Activated CD4-positive, alpha-beta T cell treated with anti-CD3 and anti-CD28 coated beads for 36 hours (primary cell): ENCODE data around the gene CPVL. TPM values are rescaled to one million over a fixed set of nuclear protein-coding genes. Genes with fewer than 3 reads are reported as not detected.

Experiments used
- ATAC-seq: fragments of 200-7000 bp; cut with Tn5 transposase; one replicate; pipeline ENCODE4 v1.10.0; 2021; ENCODE audit warnings: mild to moderate bottlenecking, moderate library complexity
- CTCF ChIA-PET: fragments of 350-600 bp; sonication (Branson Sonifier 250); formaldehyde crosslinking; loops from one replicate; lab custom pipeline; 2021; ENCODE audit warnings: antibody characterized with exemption; lab: Charles Lee
- POLR2A ChIA-PET: fragments of 350-600 bp; sonication (Branson Sonifier 250); formaldehyde crosslinking; loops from one replicate; lab custom pipeline; 2021; ENCODE audit warnings: antibody characterized with exemption, inconsistent platforms; lab: Charles Lee
- DNase-seq: peaks from one replicate; pipeline ENCODE4 v3.0.0-alpha.2; 2020
- H3K27ac Mint-ChIP-seq: one replicate; pipeline ENCODE4 v1.8.0; 2021; ENCODE audit warnings: mixed read lengths
- H3K27me3 Mint-ChIP-seq: one replicate; pipeline ENCODE4 v1.8.0; 2021; ENCODE audit warnings: mixed read lengths
- H3K36me3 Mint-ChIP-seq: one replicate; pipeline ENCODE4 v1.8.0; 2021; ENCODE audit warnings: low read depth, mixed read lengths
- H3K4me1 Mint-ChIP-seq: one replicate; pipeline ENCODE4 v1.8.0; 2021; ENCODE audit warnings: mixed read lengths
- H3K4me3 Mint-ChIP-seq: one replicate; pipeline ENCODE4 v1.8.0; 2021; ENCODE audit warnings: mild to moderate bottlenecking, moderate library complexity, mixed read lengths
- H3K9me3 Mint-ChIP-seq: one replicate; pipeline ENCODE4 v1.8.0; 2021; ENCODE audit warnings: low read depth, mixed read lengths
- intact Hi-C, 2 experiments: fragments of 100-400 bp; cut with DNase I in 1 of 2; cut with micrococcal nuclease in 1 of 2; formaldehyde crosslinking; loops; one replicate each; pipeline versions ENCODE4 v1.14.2 to v1.15.1; 2022 to 2024; cut with DNase I, micrococcal nuclease
- total RNA-seq, 2 experiments: library from RNA; stranded (reverse); gene quantifications; one replicate each; pipeline ENCODE4 v1.2.3, GENCODE V29; 2021

The CPVL gene
- total RNA-seq, 2 experiments from 2014 or later: not detected

DNA sequence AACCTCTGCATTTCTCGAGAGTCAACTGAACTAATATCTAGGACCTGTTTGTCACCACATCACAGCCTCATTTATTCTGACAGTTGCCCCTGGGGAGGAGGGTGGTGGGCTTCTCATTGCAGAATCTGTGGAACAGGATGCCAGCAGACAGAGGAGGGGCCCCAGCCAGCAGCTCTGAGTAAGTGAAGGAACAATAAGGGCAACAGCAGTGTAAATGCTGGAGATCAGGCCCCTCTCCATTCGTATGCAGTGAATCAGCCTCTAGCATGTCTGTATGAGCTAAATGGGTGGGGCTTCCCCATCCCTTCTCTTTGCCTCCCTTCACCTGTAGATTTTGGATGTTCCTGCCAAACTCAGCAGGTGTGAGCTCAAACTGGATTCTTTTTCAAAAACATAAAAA is 7.7 kb upstream of the CPVL start:
- peaks cover 4% of the 10 kb centered on the region for H3K27me3 Mint-ChIP-seq
- no peak overlapping the region for H3K4me3 Mint-ChIP-seq
- peaks cover 7% of the 10 kb centered on the region for H3K4me1 Mint-ChIP-seq
- POLR2A ChIA-PET: no interaction called here
- no peak overlapping the region for H3K27ac Mint-ChIP-seq
- DNase-seq (no peak), ATAC-seq (no peak)
- CTCF ChIA-PET: no interaction called here
- intact Hi-C loops: no loop called here
- no peaks in the 10 kb centered on the region for H3K9me3 Mint-ChIP-seq
- no peaks in the 10 kb centered on the region for H3K36me3 Mint-ChIP-seq

DNA sequence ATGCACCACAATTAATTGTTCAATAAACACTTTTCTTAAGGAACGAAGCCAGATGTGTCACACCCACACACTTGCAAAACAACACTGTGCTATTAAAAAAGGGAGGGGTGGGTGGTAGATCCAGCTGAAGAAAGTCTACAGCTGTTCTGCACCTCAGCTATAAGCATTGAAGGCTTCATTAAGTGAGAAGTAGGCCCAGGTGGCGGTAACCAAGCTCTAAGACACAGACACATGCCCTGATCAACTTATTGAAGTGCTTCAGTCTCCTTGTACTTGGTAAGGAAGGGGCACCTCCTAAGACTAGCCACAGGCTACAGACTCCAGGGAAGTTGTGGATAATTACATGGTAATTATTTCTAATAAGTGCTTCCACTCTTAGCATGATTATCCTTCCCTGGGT is 4.5 kb upstream of the CPVL start:
- DNase-seq (no peak), ATAC-seq (no peak)
- CTCF ChIA-PET: interaction anchor here (0.6 to 0.8 kb wide), 2 partner anchors 261 to 771 kb away, joined by 3 read pairs; no protein-coding TSS in a partner anchor
- Mint-ChIP-seq H3K4me1 (peaks cover 5% of the 10 kb centered on the region), H3K27ac (no peak overlapping the region), H3K27me3 (peaks cover 19% of the 10 kb centered on the region), H3K4me3 (no peak overlapping the region), H3K36me3 (no peaks in the 10 kb centered on the region), H3K9me3 (no peaks in the 10 kb centered on the region)
- intact Hi-C loops: no loop called here
- POLR2A ChIA-PET: no interaction called here

DNA sequence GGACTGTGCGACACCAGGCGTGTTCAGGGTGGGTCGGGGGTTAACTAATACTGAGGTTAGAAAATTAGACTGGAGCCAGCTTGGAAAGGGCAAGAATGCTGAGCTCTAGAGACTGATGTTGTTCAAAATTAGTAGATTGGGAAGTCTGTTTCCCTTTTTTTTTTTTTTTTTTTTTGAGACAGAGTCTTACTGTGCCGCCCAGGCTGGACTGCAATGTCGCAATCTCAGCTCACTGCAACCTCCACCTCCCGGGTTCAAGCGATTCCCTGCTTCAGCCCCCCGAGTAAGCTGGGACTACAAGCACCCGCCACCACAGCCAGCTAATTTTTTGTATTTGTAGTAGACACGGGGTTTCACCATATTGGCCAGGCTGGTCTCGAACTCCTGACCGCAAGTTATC is 2.7 kb upstream of the CPVL start:
- intact Hi-C loops: no loop called here
- CTCF ChIA-PET: interaction anchor here (0.8 kb wide), 1 partner anchor 56 kb away, joined by 4 read pairs; no protein-coding TSS in a partner anchor

DNA sequence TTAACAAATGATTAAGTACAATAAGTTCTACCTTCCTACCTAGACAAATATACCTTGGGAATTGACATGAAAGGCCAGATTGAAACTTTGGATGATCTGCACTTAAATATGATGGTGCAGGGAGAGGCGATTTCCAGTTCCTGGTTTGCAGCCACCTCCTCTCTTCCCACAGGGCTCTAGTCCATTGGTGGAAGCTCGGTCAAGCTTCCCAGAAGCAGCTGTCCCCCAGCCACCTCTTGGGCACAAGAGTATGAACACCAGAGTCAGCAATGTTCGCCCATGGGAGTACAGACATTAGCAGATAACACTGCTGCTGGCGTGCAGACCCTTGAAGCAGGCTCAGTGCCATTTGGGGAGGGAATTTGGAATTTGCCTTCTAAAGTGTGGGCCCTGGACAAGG is 1.5 kb upstream of the CPVL start:
- Mint-ChIP-seq H3K27me3 (peaks cover 30% of the 10 kb centered on the region), H3K4me3 (no peak overlapping the region), H3K36me3 (no peaks in the 10 kb centered on the region), H3K4me1 (peaks cover 6% of the 10 kb centered on the region), H3K27ac (no peak overlapping the region), H3K9me3 (no peaks in the 10 kb centered on the region)
- no peak for ATAC-seq
- intact Hi-C loops: no loop called here
- CTCF ChIA-PET: interaction anchor here (0.9 to 1.1 kb wide), 2 partner anchors 38 to 225 kb away, joined by 3 to 5 read pairs; no protein-coding TSS in a partner anchor
- POLR2A ChIA-PET: no interaction called here
- no peak for DNase-seq

More for the DNA sequence above, 2.7 kb upstream of the CPVL start:
- Mint-ChIP-seq H3K27me3 (peaks cover 27% of the 10 kb centered on the region), H3K36me3 (no peaks in the 10 kb centered on the region), H3K4me1 (peaks cover 6% of the 10 kb centered on the region), H3K9me3 (no peaks in the 10 kb centered on the region), H3K4me3 (no peak overlapping the region), H3K27ac (no peak overlapping the region)
- POLR2A ChIA-PET: no interaction called here
- DNase-seq (no peak), ATAC-seq (no peak)

DNA sequence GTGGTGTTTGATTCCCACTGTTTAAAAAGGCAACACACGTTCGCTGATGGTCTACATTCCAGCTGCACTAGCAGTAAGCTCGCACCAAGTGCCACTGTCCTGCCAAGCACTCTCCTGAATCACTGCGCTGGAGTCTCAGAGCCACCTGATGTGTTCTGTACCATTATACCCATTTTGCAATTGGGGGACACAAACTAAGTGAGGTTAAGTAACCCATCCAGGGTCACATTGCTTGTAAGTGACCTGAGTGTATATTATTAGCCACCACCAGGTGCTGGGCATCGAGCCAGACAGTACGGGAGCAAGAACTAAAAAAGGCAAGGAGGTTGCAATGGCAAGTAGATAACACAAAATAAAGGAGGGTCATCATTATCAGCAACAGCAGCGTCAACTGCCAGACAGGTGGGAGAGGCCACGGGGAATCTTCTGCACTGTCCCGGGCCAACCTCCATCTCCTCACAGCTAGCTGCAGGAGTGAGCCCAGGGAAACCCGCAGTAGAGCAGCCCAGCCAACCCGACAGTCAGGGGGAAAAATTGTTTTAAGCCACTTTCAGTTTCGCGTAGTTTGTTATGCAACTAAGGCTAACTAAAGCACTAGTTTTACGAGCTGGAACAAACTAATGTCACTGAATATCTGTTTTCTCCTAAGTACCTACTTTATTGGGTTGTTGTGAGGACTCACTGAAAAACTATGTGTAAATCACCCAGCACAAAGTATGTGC is 712 bp upstream of the CPVL start:
- ChIA-PET POLR2A (no interaction called here), CTCF (interaction anchor here (1.1 kb wide), 1 partner anchor 37 kb away, joined by 5 read pairs; no protein-coding TSS in a partner anchor)
- H3K36me3 Mint-ChIP-seq: no peaks in the 10 kb centered on the region
- ATAC-seq: no peak
- H3K4me3 Mint-ChIP-seq: no peak overlapping the region
- peaks cover 33% of the 10 kb centered on the region for H3K27me3 Mint-ChIP-seq
- intact Hi-C loops: no loop called here
- no peak for DNase-seq
- no peaks in the 10 kb centered on the region for H3K9me3 Mint-ChIP-seq
- H3K4me1 Mint-ChIP-seq: peaks cover 6% of the 10 kb centered on the region
- H3K27ac Mint-ChIP-seq: no peak overlapping the region

DNA sequence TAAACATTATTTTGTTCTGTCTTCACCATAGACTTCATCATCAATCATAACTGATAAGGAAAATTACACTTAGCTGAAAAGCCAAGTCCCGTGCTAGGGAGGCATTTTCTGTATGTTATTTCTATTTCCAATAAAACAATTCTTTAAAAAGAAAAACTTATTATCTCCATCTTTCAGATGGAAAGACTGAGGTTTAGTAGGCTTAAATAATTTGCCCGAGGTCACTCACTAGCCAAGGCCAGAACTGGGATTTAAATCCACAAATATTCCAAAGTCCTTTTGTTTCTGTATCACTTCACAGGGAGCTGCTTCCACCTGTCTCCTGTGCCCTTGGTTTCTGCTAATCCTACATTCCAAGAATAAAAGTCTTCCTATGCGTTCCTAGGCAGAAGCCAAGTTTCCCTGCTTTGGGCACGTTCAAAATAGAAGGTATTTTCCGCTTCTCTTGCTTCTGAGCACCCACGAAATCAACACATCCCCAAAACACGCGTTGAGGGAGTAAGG is 732 bp downstream of the CPVL start:
- ChIA-PET POLR2A (no interaction called here), CTCF (interaction anchor here (0.7 kb wide), 1 partner anchor 189 kb away, joined by 4 read pairs; no protein-coding TSS in a partner anchor)
- peaks cover 36% of the 10 kb centered on the region for H3K27me3 Mint-ChIP-seq
- no peak overlapping the region for H3K27ac Mint-ChIP-seq
- DNase-seq (no peak), ATAC-seq (no peak)
- peaks cover 6% of the 10 kb centered on the region for H3K4me1 Mint-ChIP-seq
- H3K9me3 Mint-ChIP-seq: no peaks in the 10 kb centered on the region
- intact Hi-C loops: no loop called here
- H3K36me3 Mint-ChIP-seq: no peaks in the 10 kb centered on the region
- H3K4me3 Mint-ChIP-seq: no peak overlapping the region

DNA sequence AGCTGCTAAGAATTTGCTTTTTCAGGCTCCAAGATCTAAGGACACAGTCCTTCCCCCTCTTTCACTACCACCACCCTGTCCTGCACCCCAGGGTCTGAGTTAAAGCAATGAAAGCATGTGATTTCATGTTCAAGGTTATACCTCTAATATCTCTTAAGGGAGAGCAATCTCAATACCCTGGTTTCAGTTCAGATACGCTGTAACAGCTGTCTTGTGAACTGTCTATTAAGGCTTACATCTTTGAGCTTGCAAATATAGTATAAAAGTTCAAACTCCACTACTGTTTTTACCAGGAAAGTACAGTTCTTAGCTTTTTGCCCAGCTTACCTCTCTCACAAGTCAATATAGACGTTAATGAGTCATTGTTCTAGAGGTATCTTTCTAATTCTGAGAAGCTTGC is 2.6 kb downstream of the CPVL start:
- Mint-ChIP-seq H3K4me1 (peaks cover 6% of the 10 kb centered on the region), H3K27me3 (peaks cover 37% of the 10 kb centered on the region), H3K27ac (no peak overlapping the region), H3K36me3 (no peaks in the 10 kb centered on the region), H3K4me3 (no peak overlapping the region), H3K9me3 (no peaks in the 10 kb centered on the region)
- ChIA-PET POLR2A (interaction anchor here (0.7 kb wide), 1 partner anchor 651 kb away, joined by 3 read pairs; no protein-coding TSS in a partner anchor), CTCF (interaction anchor here (0.5 to 1.4 kb wide), 2 partner anchors 116 to 265 kb away, joined by 3 to 5 read pairs; no protein-coding TSS in a partner anchor)
- intact Hi-C loops: no loop called here
- DNase-seq (no peak), ATAC-seq (peak; percentile 49)

DNA sequence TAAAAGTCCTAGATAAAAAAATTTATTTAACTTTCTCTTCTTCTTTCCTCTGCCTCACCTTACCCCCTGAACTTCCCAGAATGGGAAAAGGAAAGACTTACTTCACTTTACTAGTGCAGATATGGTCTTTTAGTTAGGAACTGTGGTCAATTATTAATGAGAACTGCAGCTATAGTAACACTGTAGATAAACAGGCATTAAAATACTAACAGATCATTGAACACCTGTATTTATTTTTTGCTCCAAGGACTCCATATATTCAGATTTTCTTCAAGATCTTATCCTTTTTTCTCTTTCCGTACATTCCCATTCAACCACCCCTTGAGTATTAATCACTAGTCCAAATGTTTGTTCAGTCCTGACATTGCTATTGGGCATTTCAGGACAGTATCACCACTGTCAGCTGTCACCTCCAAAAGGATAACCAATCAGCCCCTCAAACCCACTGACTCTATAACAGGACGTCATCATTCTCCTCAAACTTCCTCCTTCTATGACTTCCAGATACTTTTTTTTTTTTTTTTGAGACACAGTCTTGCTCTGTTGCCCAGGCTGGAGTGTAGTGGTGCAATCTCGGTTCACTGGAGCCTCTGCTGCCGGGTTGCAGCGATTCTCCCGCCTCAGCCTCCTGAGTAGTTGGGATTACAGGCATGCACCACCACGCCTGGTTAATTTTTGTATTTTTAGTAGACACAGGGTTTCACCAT is 4.2 kb downstream of the CPVL start:
- DNase-seq: no peak
- no peak overlapping the region for H3K4me3 Mint-ChIP-seq
- peaks cover 34% of the 10 kb centered on the region for H3K27me3 Mint-ChIP-seq
- intact Hi-C loops: no loop called here
- no peak overlapping the region for H3K27ac Mint-ChIP-seq
- POLR2A ChIA-PET: interaction anchor here (0.6 kb wide), 1 partner anchor 26 kb away, joined by 3 read pairs; no protein-coding TSS in a partner anchor
- peaks cover 6% of the 10 kb centered on the region for H3K4me1 Mint-ChIP-seq
- no peaks in the 10 kb centered on the region for H3K36me3 Mint-ChIP-seq
- CTCF ChIA-PET: interaction anchor here (1.0 kb wide), 1 partner anchor 208 kb away, joined by 3 read pairs; no protein-coding TSS in a partner anchor
- H3K9me3 Mint-ChIP-seq: no peaks in the 10 kb centered on the region
- no peak for ATAC-seq

DNA sequence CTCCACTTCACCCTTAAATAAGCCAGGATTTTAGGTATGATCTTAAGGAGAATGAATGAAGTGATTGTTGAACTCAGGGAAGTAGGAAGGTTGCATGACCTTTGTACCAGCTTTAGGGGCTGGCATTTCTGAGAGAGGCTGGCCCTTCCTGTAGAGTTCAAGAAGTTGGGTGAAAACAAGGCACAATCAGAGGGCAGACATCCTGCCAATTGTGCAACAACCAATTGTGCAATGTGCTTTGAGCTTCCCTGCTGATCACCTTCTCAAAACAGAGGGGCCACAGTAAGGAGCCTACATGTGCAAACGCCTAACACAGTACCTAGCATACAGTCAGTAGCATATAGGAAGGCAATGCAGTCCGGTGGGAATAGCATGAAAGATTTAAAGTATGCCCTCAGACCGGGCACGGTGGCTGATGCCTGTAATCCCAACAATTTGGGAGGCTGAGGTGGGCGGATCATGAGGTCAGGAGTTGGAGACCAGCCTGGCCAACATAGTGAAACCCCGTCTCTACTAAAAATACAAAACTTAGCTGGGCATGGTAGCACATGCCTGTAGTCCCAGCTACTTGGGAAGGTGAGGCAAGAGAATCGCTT is 5.4 kb downstream of the CPVL start:
- CTCF ChIA-PET: interaction anchor here (1.0 kb wide), 1 partner anchor 207 kb away, joined by 3 read pairs; no protein-coding TSS in a partner anchor
- H3K4me1 Mint-ChIP-seq: peaks cover 2% of the 10 kb centered on the region

DNA sequence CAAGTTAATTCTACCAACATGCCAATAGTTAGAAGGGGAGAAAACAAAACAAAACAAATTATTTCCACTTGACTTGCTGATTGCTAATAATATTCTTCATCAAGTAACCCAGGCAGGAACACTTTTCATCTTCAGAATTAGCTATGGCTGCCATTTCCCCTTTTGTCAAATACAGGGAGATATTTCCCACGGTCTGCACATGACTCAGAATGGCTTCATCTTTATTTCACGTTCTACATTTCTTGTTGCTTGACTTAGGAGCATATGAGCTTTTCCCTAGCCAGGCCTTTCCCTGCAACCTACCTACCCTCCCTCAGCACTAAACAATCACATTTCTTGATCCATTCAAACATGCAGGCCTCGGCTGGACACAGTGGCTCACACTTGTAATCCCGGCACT is 6.5 kb downstream of the CPVL start:
- ChIA-PET POLR2A (no interaction called here), CTCF (no interaction called here)
- Mint-ChIP-seq H3K9me3 (no peaks in the 10 kb centered on the region), H3K27ac (no peak overlapping the region), H3K27me3 (peaks cover 14% of the 10 kb centered on the region), H3K4me1 (no peaks in the 10 kb centered on the region), H3K36me3 (no peaks in the 10 kb centered on the region), H3K4me3 (no peak overlapping the region)
- ATAC-seq: no peak
- no peak for DNase-seq
- intact Hi-C loops: no loop called here

More for the DNA sequence above, 5.4 kb downstream of the CPVL start:
- intact Hi-C loops: no loop called here
- Mint-ChIP-seq H3K27me3 (peaks cover 23% of the 10 kb centered on the region), H3K9me3 (no peaks in the 10 kb centered on the region), H3K4me3 (no peak overlapping the region), H3K36me3 (no peaks in the 10 kb centered on the region), H3K27ac (no peak overlapping the region)
- POLR2A ChIA-PET: no interaction called here
- no peak for DNase-seq
- ATAC-seq: no peak

DNA sequence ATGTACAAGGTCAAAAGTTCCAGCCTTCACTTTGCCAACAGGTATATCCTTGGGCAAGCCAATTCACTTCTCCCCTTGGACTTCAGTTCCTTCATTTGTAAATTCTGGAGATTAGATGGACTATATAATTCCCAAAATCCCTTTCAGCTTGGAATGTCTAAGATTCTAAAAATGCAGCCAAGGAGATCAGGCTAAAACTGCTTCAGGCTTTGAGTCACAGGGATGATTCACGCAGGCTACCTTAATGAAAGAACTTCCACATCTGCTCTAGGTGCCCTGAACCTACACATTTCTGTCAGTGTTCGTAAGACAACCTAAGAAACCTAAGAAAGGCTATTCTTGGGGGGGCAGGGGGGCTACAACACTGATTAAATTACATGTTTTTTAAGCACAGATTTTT is 7.1 kb downstream of the CPVL start:
- Mint-ChIP-seq H3K27ac (no peak overlapping the region), H3K36me3 (no peaks in the 10 kb centered on the region), H3K4me3 (no peak overlapping the region), H3K27me3 (peaks cover 15% of the 10 kb centered on the region), H3K4me1 (no peaks in the 10 kb centered on the region), H3K9me3 (no peaks in the 10 kb centered on the region)
- ATAC-seq: no peak
- DNase-seq: no peak
- intact Hi-C loops: no loop called here
- ChIA-PET POLR2A (no interaction called here), CTCF (no interaction called here)
